SIG-M5 treated with dmso at 0.1 percent for 504 hours (cell line): ENCODE measurements around the gene HS6ST1.

Source experiments
- DNase-seq: peaks from one replicate; lab custom pipeline; 2025; ENCODE audit not compliant: unreplicated experiment; lab: John Stamatoyannopoulos, UW

Gene HS6ST1

DNA sequence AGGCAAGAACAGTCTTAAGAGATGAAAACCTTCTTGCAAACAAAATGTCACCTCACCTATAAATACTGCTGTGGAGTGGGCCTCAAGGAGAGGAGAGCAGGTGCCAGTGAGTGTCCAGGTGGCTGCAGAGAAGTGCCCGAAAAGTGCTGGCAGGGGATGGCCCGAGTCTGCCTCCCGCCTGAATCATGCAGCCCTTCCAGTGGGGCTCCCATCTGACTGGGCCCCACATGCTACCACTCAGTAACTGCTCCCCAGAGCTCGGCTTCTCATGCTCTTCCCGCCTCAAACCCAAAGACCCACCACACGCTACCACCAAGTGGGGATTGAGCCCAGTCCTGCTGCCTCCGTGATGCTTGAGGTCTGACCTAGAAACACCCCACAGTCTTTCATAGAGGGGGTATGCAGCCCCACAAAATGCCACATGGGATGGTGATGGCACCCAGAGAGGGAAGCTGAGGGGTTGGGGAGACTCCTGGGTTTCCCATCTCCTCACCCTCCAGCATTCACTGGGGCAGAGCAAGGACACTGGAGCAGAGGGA lies 7.4 kb downstream of the HS6ST1 start:
- no peak for DNase-seq

- DNase-seq: no peak
Observed at GRCh38 chr2:128310761-128311160, 7.9 kb downstream of the HS6ST1 start.

DNA sequence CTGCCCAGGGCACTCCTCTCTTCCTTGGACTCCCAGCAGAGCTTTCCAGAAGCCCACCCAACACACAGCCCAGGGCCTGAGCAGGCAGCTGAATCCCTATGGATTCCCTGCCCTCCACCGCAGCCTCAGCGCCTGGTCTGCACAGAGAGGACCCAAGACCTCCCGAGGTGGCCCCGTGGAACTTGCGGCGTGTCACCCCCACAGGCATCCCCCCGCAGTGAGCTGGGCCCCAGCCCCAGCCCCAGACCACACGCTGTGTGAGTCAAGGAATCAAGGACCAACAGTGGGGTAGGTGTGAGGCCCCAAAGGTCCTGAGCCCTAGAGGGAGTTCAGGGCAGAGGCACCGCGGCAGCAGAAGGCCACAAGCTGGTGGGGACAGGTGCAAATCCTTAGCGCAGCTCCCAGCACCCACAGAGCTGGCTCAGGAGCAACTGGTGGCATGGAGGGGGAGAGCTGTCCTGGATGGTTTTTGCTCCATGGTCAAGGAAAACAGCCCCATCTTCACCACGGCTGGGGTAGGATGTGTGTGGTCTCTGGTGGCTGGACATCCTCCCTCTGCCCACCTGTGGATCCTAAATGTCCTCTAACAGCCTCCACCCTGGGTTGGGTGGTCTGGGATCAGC lies 8.5 kb downstream of the HS6ST1 start:
- no peak for DNase-seq

DNA sequence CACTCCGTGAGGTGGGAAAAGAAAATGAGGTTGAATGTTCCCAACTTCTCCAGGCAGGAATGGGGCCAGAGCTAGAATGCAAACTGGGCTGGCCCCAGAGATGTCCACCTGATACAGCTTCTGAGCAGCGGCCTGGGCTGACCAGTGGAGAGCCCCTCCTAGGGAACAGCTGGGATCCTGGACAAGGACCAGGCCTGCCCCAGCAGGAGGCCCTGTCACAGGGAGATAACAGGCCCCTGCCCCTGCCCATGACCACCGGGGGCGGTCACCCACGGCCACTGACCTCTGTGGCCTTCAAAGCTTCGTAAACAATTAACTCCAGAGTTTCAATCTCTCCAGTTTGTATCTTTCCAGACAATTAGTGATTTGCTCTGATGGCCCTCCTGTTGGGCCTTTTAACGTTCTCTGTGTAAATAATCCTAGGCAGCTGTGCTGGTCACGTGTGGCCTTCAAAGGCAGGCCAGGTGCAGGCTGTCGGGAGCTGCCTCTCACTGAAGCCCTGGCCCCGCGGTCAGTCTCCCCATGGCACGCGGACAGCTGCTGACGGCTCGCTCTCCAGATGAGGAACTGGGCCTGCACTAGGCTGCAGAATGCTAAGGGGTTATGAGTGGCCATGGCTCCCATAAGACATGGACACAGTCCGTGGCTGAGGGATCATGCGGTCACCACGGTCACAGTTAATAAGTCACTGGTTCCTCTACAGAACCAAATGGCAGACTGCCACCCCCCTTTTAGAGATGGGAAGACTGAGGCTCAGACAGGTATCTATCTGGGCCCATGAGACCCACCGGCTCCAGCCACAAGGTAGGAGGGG lies 9.2 kb downstream of the HS6ST1 start:
- no peak for DNase-seq

GRCh38 chr2:128308889-128309279 lies 9.8 kb downstream of the HS6ST1 start:
- no peak for DNase-seq

DNA sequence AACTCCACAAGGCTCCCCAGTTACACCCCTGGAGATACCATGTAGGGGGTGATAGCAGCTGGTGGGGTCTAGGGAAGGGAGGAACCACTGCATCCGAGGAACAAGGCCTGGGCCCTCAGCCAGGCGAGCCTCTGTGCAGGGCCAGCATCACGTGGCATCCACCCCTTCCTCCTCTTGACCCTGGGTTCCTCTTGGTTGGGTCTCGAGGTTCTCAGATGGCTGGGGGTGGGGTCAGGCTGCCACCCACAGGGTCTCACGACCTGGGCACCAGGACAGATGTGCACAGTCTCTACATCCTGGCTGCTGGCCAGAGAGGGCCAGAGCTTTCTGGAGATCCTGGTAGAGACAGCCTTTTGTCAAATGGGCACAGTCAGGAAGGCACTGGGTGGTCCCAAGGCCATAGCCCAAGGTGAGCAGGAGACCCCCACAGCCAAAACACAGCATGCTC lies 10.4 kb downstream of the HS6ST1 start:
- DNase-seq: no peak

DNA sequence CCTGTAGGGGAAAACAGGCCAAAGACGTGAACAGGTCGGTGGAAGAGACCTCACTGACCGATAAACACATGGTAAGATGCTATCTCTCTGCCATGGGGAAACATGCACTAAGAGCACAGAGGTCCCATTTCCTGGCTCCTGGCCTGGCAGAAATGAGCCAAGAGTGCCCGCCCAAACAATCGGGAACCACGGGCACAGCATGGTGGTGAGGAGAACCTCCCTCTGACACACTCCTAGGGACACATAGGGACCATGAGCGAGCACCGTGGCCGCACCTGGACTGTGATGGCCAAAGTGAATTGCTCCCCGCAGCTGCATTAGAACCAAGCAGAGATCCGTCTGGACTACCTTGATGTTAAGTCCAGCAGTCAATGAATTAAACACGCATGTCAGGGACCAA lies 11.1 kb downstream of the HS6ST1 start:
- DNase-seq: no peak

GRCh38 chr2:128306931-128307460 lies 11.7 kb downstream of the HS6ST1 start:
- no peak for DNase-seq

- DNase-seq: peak; percentile 67
Observed at GRCh38 chr2:128306081-128306930, 12.4 kb downstream of the HS6ST1 start.

DNA sequence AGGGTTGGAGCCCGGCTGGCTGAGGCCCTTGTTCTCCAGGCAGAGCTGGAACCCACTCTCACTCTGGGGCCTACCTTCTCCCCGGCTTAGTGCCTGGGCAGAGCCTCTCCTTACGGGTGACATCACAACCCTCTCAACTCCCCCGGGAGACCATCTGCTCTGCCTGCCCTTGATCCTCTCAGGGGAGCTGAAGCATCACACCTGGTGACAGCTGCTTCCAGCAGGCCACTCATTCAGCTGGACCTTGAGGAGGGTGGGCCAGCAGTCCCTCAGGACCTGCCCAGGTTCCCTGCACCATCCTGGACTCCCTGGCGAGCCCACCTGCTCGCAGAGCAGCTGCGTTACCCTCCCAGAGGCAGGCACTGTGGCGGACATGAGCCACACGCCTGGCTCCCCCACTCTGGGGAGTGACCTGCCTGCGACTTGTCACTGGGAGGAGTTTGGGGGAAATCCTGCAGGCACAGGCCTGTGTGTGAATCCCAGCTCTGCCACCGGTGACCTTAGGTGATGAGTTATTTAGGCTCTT lies 13.1 kb downstream of the HS6ST1 start:
- no peak for DNase-seq

DNA sequence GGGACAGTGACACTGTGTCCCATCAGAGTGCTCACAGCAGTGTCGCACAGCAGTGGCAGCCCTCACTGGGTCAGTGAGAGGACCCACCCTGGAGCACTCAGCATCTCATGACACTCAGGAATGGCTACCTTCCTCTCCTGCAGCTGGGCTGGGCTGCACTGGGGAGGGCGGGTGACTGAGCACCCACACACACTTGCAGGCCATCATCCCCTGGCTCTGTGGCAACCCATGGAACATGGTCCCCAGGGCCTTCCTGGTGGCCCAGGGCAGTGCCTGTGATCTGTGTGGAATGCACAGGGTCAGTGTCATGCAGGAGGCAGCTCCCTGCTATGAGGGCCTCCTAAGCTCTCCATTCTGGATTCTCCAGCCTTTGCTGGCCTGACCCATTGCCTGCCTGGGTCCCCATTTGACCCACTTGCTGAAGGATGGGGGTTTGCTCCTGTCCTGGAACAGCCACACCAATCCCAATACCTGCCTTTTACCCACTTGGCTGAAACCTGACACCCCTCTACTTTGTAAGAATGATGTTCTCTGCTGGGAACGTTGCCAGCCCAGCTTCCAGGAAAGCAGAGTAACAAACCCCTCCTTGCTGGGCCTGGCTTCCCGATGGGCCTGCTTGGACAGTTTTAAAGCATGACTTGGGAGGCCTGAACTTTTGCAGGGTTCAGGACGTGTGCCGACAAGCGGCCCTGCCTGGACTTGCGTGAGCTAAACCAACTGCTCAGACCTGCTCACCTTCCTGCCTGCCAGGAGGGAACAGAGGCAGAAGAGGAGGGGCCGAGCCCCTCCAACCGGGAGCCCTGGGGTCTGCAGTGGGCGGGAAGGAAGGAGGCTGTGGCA lies 13.7 kb downstream of the HS6ST1 start:
- DNase-seq: peak; percentile 53

DNA sequence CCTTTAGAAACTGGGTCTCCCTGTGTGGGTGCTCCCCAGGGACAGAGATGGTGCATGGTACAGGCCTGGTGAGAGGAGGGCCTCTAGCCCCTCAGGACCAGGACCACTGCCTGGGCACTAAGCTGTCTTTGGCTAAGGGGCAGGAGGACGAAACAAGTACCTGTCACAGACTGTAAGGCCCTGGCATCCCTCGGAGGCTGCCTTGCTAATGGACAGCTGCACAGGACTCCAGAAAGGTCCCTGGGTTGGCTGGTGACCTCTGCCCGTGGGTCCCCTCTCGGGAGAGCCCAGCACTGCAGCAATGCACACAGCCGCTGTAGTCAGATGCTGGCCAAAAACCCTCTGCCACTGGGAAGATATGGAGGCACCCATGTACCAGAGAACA lies 14.3 kb downstream of the HS6ST1 start:
- DNase-seq: no peak

GRCh38 chr2:128303911-128304310 lies 14.8 kb downstream of the HS6ST1 start:
- DNase-seq: no peak

- no peak for DNase-seq
Observed at GRCh38 chr2:128303095-128303791, 15.4 kb downstream of the HS6ST1 start.

- DNase-seq: no peak
Observed at GRCh38 chr2:128302744-128303067, 16.0 kb downstream of the HS6ST1 start.

DNA sequence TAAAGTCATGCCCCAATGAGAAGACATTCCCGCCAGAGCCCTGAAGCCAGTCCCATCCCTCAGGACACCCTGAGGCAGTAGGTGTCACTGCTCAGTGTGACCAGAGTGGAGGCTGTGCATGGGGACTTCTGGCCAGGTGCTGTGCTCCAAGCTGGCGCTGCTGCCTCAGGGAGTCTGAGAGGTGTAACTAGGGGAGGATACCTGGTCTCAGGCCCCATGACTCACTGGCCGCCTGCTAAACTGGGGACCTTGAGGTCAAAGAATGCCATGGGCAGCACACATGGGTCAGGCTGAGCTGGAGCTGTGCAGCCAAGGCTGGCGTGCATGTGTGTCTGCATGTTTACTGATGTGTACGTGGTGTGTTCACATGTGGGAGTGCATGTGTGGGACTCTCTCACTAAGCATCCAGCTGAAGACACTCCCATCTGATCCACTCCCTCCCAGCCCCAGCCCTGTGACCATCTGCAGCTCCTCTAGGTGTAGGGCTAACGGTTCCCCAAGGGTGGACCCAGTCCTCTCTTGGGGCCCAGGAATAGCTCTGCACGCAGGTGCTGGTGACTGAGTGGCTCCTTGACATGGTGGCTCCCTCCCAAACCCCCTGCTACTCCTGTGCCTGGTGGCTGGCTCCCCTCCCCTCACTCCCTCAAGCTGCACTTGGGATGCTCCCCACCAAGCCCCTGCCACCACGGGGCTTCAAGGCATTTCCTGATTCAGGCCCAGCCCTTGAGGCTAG lies 16.5 kb downstream of the HS6ST1 start:
- peak; percentile 18 for DNase-seq

DNA sequence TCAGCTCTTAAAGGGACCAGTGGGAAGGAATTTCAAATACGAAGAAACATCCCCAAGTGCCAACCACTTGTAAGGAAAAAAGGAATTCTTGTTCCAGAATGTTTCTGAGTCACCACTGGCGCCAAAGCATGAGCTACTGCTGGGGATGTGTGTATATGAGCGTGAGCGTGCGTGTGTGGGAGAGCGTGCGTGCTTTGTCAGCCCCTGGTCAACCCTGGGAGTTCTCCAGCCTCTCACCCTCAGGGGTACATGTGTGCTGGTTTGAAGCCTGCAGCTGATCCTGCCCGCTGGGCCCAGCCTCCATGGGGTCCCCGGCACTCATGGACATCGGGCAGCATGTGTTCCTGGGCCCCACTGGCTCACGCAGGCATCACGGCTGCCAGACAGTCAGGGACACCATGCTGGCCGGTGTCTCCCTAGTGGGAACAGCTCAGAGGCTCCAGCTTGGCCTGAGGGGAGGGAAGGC lies 17.1 kb downstream of the HS6ST1 start:
- DNase-seq: no peak

DNA sequence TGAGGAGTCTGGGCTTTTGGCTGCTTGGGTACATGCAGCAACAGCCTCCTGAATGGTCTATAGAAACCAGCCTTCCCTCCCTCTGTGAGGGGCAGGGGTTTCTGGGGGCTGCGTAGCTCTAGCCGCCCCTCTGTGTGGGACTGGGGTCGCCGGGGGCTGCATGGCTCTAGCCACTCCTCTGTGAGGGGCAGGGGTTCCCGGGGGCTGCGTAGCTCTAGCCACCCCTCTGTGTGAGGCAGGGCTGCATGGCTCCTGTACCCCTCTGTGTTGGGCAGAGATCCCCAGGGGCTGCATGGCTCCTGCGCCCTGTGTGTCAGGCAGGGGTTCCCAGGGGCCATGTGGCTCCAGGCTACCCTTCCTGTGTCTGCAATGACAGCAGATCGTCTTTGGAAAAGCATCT lies 17.6 kb downstream of the HS6ST1 start:
- no peak for DNase-seq
